ENCODE results near the gene COL23A1. TPM values are rescaled to one million over a fixed set of nuclear protein-coding genes. Genes with fewer than 3 reads are reported as not detected.

Gene COL23A1
- total and polyA plus RNA-seq, 2 donors (not counting 1 experiment from before 2014, with no cell fraction given), result 0.20 TPM; not detected in 1

- ATAC-seq (ENCODE audit: low read depth) (no peak), DNase-seq (no peak)
- Histone ChIP-seq H3K27me3 (replicated peaks in 1 of 4; ENCODE audit: control extremely low read depth in 1 of 4, control insufficient read depth in 3 of 4, insufficient read depth in 4 of 4, low read length in 3 of 4) (peaks cover 0 to 3% (median 0%) of the 10 kb centered on the region in 4 experiments), H3K9me3 (ENCODE audit: control extremely low read depth in 1 of 3, control insufficient read depth in 2 of 3, insufficient read depth in 1 of 3, low read length in 2 of 3) (peaks cover 0 to 3% (median 0%) of the 10 kb centered on the region in 3 donors), H3K9ac (ENCODE audit: low read length) (no peak overlapping the region), H4K20me1 (ENCODE audit: control insufficient read depth, insufficient read depth, low read length, poor library complexity, severe bottlenecking) (no peaks in the 10 kb centered on the region), H2AFZ (ENCODE audit: insufficient read depth, low read depth, low read length, poor library complexity, severe bottlenecking) (no peak overlapping the region), H3K79me2 (ENCODE audit: control insufficient read depth, insufficient read depth, low read length) (no peaks in the 10 kb centered on the region), H3K4me2 (replicated peaks; ENCODE audit: low read depth, low read length, poor library complexity, severe bottlenecking) (no peak overlapping the region), H3K36me3 (replicated peaks in 1 of 2; ENCODE audit: control extremely low read depth in 1 of 2, control insufficient read depth in 1 of 2, extremely low read depth in 1 of 2, insufficient read depth in 2 of 2, low read length in 1 of 2) (no peaks in the 10 kb centered on the region), H3K4me3 (ENCODE audit: control extremely low read depth in 1 of 5, extremely low read depth in 1 of 5, insufficient read depth in 1 of 5, low read depth in 2 of 5, low read length in 4 of 5) (no peak overlapping the region), H3K27ac (ENCODE audit: low read length in 2 of 2) (no peak overlapping the region), H3K4me1 (ENCODE audit: control insufficient read depth in 2 of 2, insufficient read depth in 2 of 2, low read length in 2 of 2) (no peaks in the 10 kb centered on the region)
- ChIA-PET POLR2A (no interaction called here), CTCF (no interaction called here)
- 87% methylated on average over 13 of the region's 15 CpGs for WGBS (ENCODE audit: insufficient coverage)
- H3K27ac Mint-ChIP-seq, result no peak overlapping the region
- H3K4me3 Mint-ChIP-seq, result no peak overlapping the region
- intact Hi-C loops (cut with micrococcal nuclease), result no loop called here
- H3K4me1 Mint-ChIP-seq, result no peaks in the 10 kb centered on the region
- H3K9me3 Mint-ChIP-seq (ENCODE audit: insufficient read depth), result peaks cover 3% of the 10 kb centered on the region
- peaks cover 10% of the 10 kb centered on the region for H3K27me3 Mint-ChIP-seq
- TF ChIP-seq EZH2 (IDR thresholded peaks at IDR 0.05; ENCODE audit: borderline replicate concordance, insufficient read depth, low read depth, low read length, poor library complexity, severe bottlenecking) (no peak), CTCF (IDR thresholded peaks at IDR 0.05) (no peak)
Observed at GRCh38 chr5:178509491-178510057, 80.6 kb downstream of the COL23A1 start.

- no peaks in the 10 kb centered on the region for H3K9me3 Mint-ChIP-seq (ENCODE audit: insufficient read depth)
- Histone ChIP-seq H4K20me1 (ENCODE audit: control insufficient read depth, insufficient read depth, low read length, poor library complexity, severe bottlenecking) (no peaks in the 10 kb centered on the region), H3K27me3 (replicated peaks in 1 of 4; ENCODE audit: control extremely low read depth in 1 of 4, control insufficient read depth in 3 of 4, insufficient read depth in 4 of 4, low read length in 3 of 4) (no peaks in the 10 kb centered on the region), H3K79me2 (ENCODE audit: control insufficient read depth, insufficient read depth, low read length) (no peaks in the 10 kb centered on the region), H3K9ac (ENCODE audit: low read length) (no peak overlapping the region), H3K4me1 (ENCODE audit: control insufficient read depth in 2 of 2, insufficient read depth in 2 of 2, low read length in 2 of 2) (no peaks in the 10 kb centered on the region), H2AFZ (ENCODE audit: insufficient read depth, low read depth, low read length, poor library complexity, severe bottlenecking) (no peak overlapping the region), H3K4me3 (ENCODE audit: control extremely low read depth in 1 of 5, extremely low read depth in 1 of 5, insufficient read depth in 1 of 5, low read depth in 2 of 5, low read length in 4 of 5) (no peak overlapping the region), H3K27ac (ENCODE audit: low read length in 2 of 2) (no peak overlapping the region), H3K9me3 (ENCODE audit: control extremely low read depth in 1 of 3, control insufficient read depth in 2 of 3, insufficient read depth in 1 of 3, low read length in 2 of 3) (no peaks in the 10 kb centered on the region), H3K36me3 (replicated peaks in 1 of 2; ENCODE audit: control extremely low read depth in 1 of 2, control insufficient read depth in 1 of 2, extremely low read depth in 1 of 2, insufficient read depth in 2 of 2, low read length in 1 of 2) (no peaks in the 10 kb centered on the region), H3K4me2 (replicated peaks; ENCODE audit: low read depth, low read length, poor library complexity, severe bottlenecking) (no peak overlapping the region)
- ATAC-seq (ENCODE audit: low read depth), result no peak
- POLR2A ChIA-PET, result no interaction called here
- no peak for DNase-seq
- no peaks in the 10 kb centered on the region for H3K4me1 Mint-ChIP-seq
- H3K27me3 Mint-ChIP-seq, result no peaks in the 10 kb centered on the region
- no peak overlapping the region for H3K27ac Mint-ChIP-seq
- TF ChIP-seq CTCF (IDR thresholded peaks at IDR 0.05) (no peak), EZH2 (IDR thresholded peaks at IDR 0.05; ENCODE audit: borderline replicate concordance, insufficient read depth, low read depth, low read length, poor library complexity, severe bottlenecking) (no peak)
- intact Hi-C loops (cut with micrococcal nuclease), result no loop called here
- CTCF ChIA-PET, result no interaction called here
- H3K4me3 Mint-ChIP-seq, result no peak overlapping the region
- 100% methylated on average over 5 of the region's 12 CpGs for WGBS (ENCODE audit: insufficient coverage)
Observed at GRCh38 chr5:178507151-178507932, 82.9 kb downstream of the COL23A1 start.

All from B cell (primary cell).